ENCODE measurements around the gene TUBGCP4. TPM values are rescaled to one million over a fixed set of nuclear protein-coding genes. Genes with fewer than 3 reads are reported as not detected.

The TUBGCP4 gene
- total and polyA plus RNA-seq, 3 donors from 2014 or later = 13.3 to 20.5 (median 18.0) TPM

DNA sequence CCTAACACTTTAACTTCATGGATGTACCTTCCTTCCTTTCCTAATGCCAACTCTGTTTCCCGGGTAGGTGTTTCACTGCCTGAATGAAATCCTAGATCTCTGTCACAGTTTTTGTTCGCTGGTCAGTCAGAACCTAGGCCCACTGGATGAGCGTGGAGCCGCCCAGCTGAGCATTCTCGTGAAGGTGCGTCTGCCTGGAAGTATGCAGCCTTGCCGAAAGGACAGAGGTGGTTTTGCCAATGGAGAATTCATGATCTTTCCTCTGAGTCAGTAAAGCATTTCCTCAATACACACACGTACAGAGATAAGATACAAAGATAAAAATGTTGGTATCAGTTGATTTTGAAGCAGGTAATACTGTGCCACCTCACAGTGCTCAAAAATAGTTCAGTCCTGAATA, 32.7 kb downstream of the TUBGCP4 start:
- no peaks in the 10 kb centered on the region for H3K36me3 ChIP-seq (ENCODE audit: low read depth, missing control alignments)

DNA sequence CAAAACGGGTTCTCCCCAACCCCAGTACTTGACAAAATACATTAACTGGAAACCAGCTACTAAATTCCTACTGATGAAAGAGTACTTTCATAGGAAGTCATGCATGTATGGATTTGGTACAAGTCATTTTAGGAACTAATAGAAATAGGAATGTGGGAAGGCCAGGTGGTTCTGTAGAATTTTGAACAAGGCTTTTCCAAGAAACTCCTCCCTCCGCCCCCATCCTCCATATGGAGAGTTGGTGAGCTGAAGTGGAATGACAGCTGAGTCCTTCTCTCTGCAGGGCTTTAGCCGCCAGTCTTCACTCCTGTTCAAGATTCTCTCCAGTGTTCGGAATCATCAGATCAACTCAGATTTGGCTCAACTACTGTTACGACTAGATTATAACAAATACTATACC, 33.2 kb downstream of the TUBGCP4 start:
- WGBS, 2 donors = 85 to 90% methylated on average over 5 of the region's 5 CpGs
- H3K27ac ChIP-seq = no peak overlapping the region
- no peaks in the 10 kb centered on the region for H3K27me3 ChIP-seq
- DNase-seq = no peak
- H3K4me1 ChIP-seq = no peaks in the 10 kb centered on the region
- intact Hi-C loops (cut with DNase I; ENCODE audit: low total_unique reads) = no loop called here
- TF ChIP-seq, protein P1, sequence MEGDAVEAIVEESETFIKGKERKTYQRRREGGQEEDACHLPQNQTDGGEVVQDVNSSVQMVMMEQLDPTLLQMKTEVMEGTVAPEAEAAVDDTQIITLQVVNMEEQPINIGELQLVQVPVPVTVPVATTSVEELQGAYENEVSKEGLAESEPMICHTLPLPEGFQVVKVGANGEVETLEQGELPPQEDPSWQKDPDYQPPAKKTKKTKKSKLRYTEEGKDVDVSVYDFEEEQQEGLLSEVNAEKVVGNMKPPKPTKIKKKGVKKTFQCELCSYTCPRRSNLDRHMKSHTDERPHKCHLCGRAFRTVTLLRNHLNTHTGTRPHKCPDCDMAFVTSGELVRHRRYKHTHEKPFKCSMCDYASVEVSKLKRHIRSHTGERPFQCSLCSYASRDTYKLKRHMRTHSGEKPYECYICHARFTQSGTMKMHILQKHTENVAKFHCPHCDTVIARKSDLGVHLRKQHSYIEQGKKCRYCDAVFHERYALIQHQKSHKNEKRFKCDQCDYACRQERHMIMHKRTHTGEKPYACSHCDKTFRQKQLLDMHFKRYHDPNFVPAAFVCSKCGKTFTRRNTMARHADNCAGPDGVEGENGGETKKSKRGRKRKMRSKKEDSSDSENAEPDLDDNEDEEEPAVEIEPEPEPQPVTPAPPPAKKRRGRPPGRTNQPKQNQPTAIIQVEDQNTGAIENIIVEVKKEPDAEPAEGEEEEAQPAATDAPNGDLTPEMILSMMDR (IDR thresholded peaks at IDR 0.05) = no peak
- no peak for TF ChIP-seq POLR2A (IDR thresholded peaks at IDR 0.05)
- H3K9me3 ChIP-seq = no peaks in the 10 kb centered on the region
- H3K36me3 ChIP-seq (ENCODE audit: low read depth, missing control alignments) = no peaks in the 10 kb centered on the region
- no peak overlapping the region for H3K4me3 ChIP-seq

More for the DNA sequence above, 32.7 kb downstream of the TUBGCP4 start:
- H3K4me3 ChIP-seq = no peak overlapping the region
- TF ChIP-seq POLR2A (IDR thresholded peaks at IDR 0.05) = no peak
- TF ChIP-seq, protein P1 (IDR thresholded peaks at IDR 0.05) = no peak
- no peaks in the 10 kb centered on the region for H3K4me1 ChIP-seq
- H3K27ac ChIP-seq = no peak overlapping the region
- intact Hi-C loops (cut with DNase I; ENCODE audit: low total_unique reads) = no loop called here
- 74 to 85% methylated on average over 7 to 8 of the region's 8 CpGs for WGBS, 2 donors
- no peaks in the 10 kb centered on the region for H3K9me3 ChIP-seq
- H3K27me3 ChIP-seq = no peaks in the 10 kb centered on the region
- DNase-seq = no peak

DNA sequence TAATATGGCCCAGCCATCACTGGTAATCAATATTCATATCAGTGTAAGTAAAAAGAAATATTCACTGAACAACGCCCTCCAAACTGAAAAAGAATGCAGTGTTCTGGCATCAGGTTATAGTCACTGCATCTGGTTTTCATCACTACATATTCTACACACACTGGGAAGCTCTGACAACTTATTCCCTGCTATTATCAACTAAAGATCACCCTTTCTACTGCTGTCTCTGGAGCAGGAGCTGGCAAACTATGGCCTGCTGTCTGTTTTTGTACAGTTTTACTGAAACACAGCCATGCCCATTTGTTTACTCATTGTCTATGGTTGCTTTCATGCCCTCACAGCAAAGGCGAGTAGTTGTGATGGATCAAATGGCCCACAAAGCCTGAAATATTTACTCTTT, 35.3 kb downstream of the TUBGCP4 start:
- DNase-seq = no peak
- Histone ChIP-seq H3K27ac (no peak overlapping the region), H3K27me3 (no peaks in the 10 kb centered on the region), H3K9me3 (no peaks in the 10 kb centered on the region), H3K4me3 (no peak overlapping the region), H3K4me1 (no peaks in the 10 kb centered on the region), H3K36me3 (ENCODE audit: low read depth, missing control alignments) (no peaks in the 10 kb centered on the region)
- intact Hi-C loops (cut with DNase I; ENCODE audit: low total_unique reads) = no loop called here
- WGBS, 2 donors = 73 to 83% methylated on average over 2 of the region's 2 CpGs
- TF ChIP-seq POLR2A (IDR thresholded peaks at IDR 0.05) = no peak
- TF ChIP-seq, protein P1 (IDR thresholded peaks at IDR 0.05) = no peak

DNA sequence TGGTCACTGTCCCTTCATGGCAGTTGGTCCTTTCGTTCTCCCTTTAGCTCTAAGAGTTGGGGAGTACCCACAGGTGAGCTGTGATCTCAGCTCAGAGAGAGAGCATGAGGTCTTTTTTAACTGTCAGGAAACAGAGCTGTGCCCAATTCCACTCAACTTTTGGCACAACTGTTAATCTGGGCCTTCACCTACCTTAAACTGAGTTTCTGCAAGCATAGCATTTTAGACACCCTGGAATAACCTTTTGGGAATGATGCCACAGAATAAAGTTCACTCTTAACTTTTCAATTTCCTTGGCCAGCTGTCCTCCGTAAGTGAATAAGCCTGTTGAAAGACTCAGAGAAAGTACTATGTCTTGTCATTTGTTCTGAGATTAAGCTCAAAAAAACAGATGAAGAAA, 35.9 kb downstream of the TUBGCP4 start:
- no peak for TF ChIP-seq POLR2A (IDR thresholded peaks at IDR 0.05)
- TF ChIP-seq, protein P1 (IDR thresholded peaks at IDR 0.05) = no peak
- no peaks in the 10 kb centered on the region for H3K4me1 ChIP-seq
- no peaks in the 10 kb centered on the region for H3K27me3 ChIP-seq
- 90 to 93% methylated on average over 2 of the region's 2 CpGs for WGBS, 2 donors
- no peak for DNase-seq
- intact Hi-C loops (cut with DNase I; ENCODE audit: low total_unique reads) = no loop called here
- no peaks in the 10 kb centered on the region for H3K36me3 ChIP-seq (ENCODE audit: low read depth, missing control alignments)
- H3K27ac ChIP-seq = no peak overlapping the region
- no peak overlapping the region for H3K4me3 ChIP-seq
- no peaks in the 10 kb centered on the region for H3K9me3 ChIP-seq

DNA sequence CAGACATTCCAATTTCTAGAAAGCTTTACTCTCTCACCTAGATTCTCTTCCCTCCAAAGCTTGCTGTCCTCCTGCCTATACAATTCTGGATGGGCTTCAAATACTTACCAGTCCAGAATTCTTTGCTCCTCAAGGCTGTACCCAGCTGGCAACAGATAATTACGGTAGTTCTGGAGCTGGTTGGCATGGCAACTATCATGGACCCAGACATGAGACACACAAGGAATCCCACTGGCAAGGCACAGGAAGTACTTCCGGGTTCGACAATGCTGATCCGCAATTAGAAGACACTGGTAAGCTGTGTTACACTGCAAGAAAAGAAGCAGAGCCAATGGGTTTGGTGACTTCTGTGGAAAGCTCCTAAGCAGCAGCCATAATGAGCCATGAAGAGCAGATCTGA, 37.9 kb downstream of the TUBGCP4 start:
- intact Hi-C loops (cut with DNase I; ENCODE audit: low total_unique reads) = no loop called here
- WGBS, 2 donors = 55 to 65% methylated on average over 4 of the region's 4 CpGs
- Histone ChIP-seq H3K36me3 (ENCODE audit: low read depth, missing control alignments) (no peaks in the 10 kb centered on the region), H3K4me1 (no peaks in the 10 kb centered on the region), H3K27me3 (no peaks in the 10 kb centered on the region), H3K27ac (no peak overlapping the region), H3K9me3 (no peaks in the 10 kb centered on the region), H3K4me3 (no peak overlapping the region)
- TF ChIP-seq, protein P1 (IDR thresholded peaks at IDR 0.05) = no peak
- TF ChIP-seq POLR2A (IDR thresholded peaks at IDR 0.05) = no peak
- no peak for DNase-seq

Data from testis (tissue), 3 donors.